DOHH2 (cell line): ENCODE measurements around the gene HHAT.

Experiments
- H3F3A ChIP-seq: fragments of 200-600 bp; sonication (generic), shearing (Covaris generic); 2 replicates; pipeline ENCODE4 v1.6.0; 2016; ENCODE audit warnings: antibody characterized with exemption, mild to moderate bottlenecking; ENCODE audit not compliant: control insufficient read depth, insufficient read depth
- H3K27ac ChIP-seq: fragments of 200-600 bp; sonication (generic); 2 replicates; pipeline ENCODE4 v1.5.1; 2014; ENCODE audit warnings: low read depth, mild to moderate bottlenecking, low read length, moderate library complexity
- H3K27me3 ChIP-seq: fragments of 200-600 bp; sonication (generic); 2 replicates; pipeline ENCODE4 v1.6.1; 2014; ENCODE audit warnings: mild to moderate bottlenecking, low read length, mixed read lengths; ENCODE audit not compliant: control insufficient read depth
- H3K36me3 ChIP-seq: fragments of 200-600 bp; sonication (generic); 2 replicates; pipeline ENCODE4 v1.6.1; 2014; ENCODE audit warnings: mild to moderate bottlenecking, low read length, moderate library complexity, mixed read lengths; ENCODE audit not compliant: control insufficient read depth
- H3K4me1 ChIP-seq: fragments of 200-600 bp; sonication (generic); 2 replicates; pipeline ENCODE4 v1.6.1; 2014; ENCODE audit warnings: mild to moderate bottlenecking, low read length, mixed read lengths; ENCODE audit not compliant: control insufficient read depth
- H3K4me2 ChIP-seq: fragments of 200-600 bp; sonication (generic); 2 replicates; pipeline ENCODE4 v1.6.0; 2014; ENCODE audit warnings: mild to moderate bottlenecking, low read length, moderate library complexity
- H3K4me3 ChIP-seq: fragments of 200-600 bp; sonication (generic); 2 replicates; pipeline ENCODE4 v1.5.1; 2014; ENCODE audit warnings: mild to moderate bottlenecking, low read length, mixed read lengths
- H3K79me2 ChIP-seq: fragments of 200-600 bp; sonication (generic); 2 replicates; pipeline ENCODE4 v1.6.1; 2014; ENCODE audit warnings: mild to moderate bottlenecking, low read length, mixed read lengths; ENCODE audit not compliant: control insufficient read depth
- H3K9me2 ChIP-seq: fragments of 200-600 bp; sonication (generic); replicated peaks from 2 replicates; pipeline ENCODE4 v1.6.1; 2014; ENCODE audit warnings: mild to moderate bottlenecking, low read length, mixed read lengths; ENCODE audit not compliant: control insufficient read depth
- H3K9me3 ChIP-seq: fragments of 200-600 bp; sonication (generic); 2 replicates; pipeline ENCODE4 v1.6.1; 2014; ENCODE audit warnings: antibody characterized with exemption, low read length, mixed read lengths; ENCODE audit not compliant: control insufficient read depth, insufficient read depth
- H4K20me1 ChIP-seq: fragments of 200-600 bp; sonication (generic); 2 replicates; pipeline ENCODE4 v1.6.0; 2014; ENCODE audit warnings: low read depth, mild to moderate bottlenecking, antibody characterized with exemption, low read length, moderate library complexity; ENCODE audit not compliant: control insufficient read depth, insufficient read depth
- CTCF ChIP-seq: fragments of 200-600 bp; sonication (generic); IDR thresholded peaks from one replicate; pipeline ENCODE4 v1.5.1; 2014; ENCODE audit warnings: antibody characterized with exemption, mild to moderate bottlenecking, low read depth, low read length; ENCODE audit not compliant: poor library complexity, severe bottlenecking
- EZH2phosphoT487 ChIP-seq: fragments of 200-600 bp; sonication (generic); IDR thresholded peaks from 2 replicates; pipeline ENCODE4 v1.6.1; 2017; ENCODE audit warnings: borderline replicate concordance, mild to moderate bottlenecking, antibody characterized with exemption, low read length, moderate library complexity, mixed read lengths

The HHAT gene

GRCh38 chr1:210705086-210705485, 376.4 kb downstream of the HHAT start:
- Histone ChIP-seq H3K4me2 (no peak overlapping the region), H3K36me3 (no peaks in the 10 kb centered on the region), H4K20me1 (no peaks in the 10 kb centered on the region), H3K9me2 (no peaks in the 10 kb centered on the region), H3F3A (no peaks in the 10 kb centered on the region), H3K27ac (no peak overlapping the region), H3K9me3 (no peaks in the 10 kb centered on the region), H3K79me2 (no peaks in the 10 kb centered on the region), H3K27me3 (no peaks in the 10 kb centered on the region), H3K4me1 (no peaks in the 10 kb centered on the region), H3K4me3 (no peak overlapping the region)
- TF ChIP-seq EZH2phosphoT487 (no peak), CTCF (no peak)

GRCh38 chr1:210706246-210706645, 377.5 kb downstream of the HHAT start:
- H3K79me2 ChIP-seq: no peaks in the 10 kb centered on the region
- H3K27me3 ChIP-seq: no peaks in the 10 kb centered on the region
- TF ChIP-seq CTCF (no peak), EZH2phosphoT487 (no peak)
- no peaks in the 10 kb centered on the region for H3K4me1 ChIP-seq
- H3F3A ChIP-seq: no peaks in the 10 kb centered on the region
- no peak overlapping the region for H3K4me3 ChIP-seq
- H3K36me3 ChIP-seq: no peaks in the 10 kb centered on the region
- H3K9me2 ChIP-seq: no peaks in the 10 kb centered on the region
- H4K20me1 ChIP-seq: no peaks in the 10 kb centered on the region
- no peak overlapping the region for H3K27ac ChIP-seq
- H3K4me2 ChIP-seq: no peak overlapping the region
- no peaks in the 10 kb centered on the region for H3K9me3 ChIP-seq

DNA sequence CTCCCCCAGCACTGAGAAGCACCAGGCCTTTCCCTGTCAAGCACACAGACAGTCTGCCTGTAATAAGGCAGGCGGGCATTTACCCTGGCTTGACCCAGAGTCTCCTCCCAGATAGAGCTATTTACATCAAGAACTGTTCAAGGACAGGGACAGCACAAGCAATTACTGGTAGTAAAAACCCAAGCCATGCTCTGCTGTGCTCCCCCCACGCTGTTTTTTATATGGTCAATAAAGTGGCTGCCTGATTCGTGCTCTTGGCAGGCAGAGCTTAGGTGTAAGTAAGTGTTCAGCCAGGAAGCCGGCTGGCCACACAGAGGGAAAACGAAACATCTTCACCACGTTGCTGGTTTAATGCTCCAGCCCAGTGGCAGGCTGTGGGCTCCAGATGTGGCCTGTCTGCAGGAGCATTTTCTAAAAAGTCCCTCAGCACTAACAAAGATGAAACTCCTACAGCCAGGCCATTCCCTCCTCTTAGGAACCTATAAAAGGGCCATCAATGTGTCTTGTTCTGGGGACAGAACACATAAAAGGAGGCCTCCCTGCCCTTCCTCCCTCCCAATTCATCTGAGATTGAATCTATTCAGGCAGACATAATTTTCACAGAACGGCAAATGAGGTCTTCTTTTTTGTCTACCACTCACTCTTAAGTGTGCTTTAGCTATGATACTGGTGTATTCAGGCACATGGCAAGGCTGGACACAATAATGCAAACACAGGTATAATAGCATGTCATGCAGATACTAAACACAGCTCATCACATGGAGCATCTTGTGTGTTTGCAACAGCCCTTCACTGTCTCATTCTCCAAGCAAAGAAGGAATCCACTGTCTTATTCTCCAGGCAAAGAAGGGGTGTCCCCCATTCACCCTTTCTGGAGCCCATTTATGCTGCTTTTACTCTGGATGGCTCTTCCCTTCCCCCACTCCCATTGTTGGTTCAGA, 378.9 kb downstream of the HHAT start:
- no peaks in the 10 kb centered on the region for H3K9me2 ChIP-seq
- no peaks in the 10 kb centered on the region for H3K4me1 ChIP-seq
- H3K9me3 ChIP-seq: no peaks in the 10 kb centered on the region
- TF ChIP-seq EZH2phosphoT487: no peak
- TF ChIP-seq CTCF: no peak
- no peaks in the 10 kb centered on the region for H3K36me3 ChIP-seq
- H3K4me2 ChIP-seq: no peak overlapping the region
- H3K27me3 ChIP-seq: no peaks in the 10 kb centered on the region
- H3K27ac ChIP-seq: no peak overlapping the region
- no peaks in the 10 kb centered on the region for H4K20me1 ChIP-seq
- no peaks in the 10 kb centered on the region for H3K79me2 ChIP-seq
- no peaks in the 10 kb centered on the region for H3F3A ChIP-seq
- no peak overlapping the region for H3K4me3 ChIP-seq
